Measurements from ENCODE around the gene HIPK4. TPM values are rescaled to one million over a fixed set of nuclear protein-coding genes. Genes with fewer than 3 reads are reported as not detected.

The HIPK4 gene
- total and polyA plus RNA-seq, 4 donors = 0.02 to 0.17 TPM; not detected in 2

DNA sequence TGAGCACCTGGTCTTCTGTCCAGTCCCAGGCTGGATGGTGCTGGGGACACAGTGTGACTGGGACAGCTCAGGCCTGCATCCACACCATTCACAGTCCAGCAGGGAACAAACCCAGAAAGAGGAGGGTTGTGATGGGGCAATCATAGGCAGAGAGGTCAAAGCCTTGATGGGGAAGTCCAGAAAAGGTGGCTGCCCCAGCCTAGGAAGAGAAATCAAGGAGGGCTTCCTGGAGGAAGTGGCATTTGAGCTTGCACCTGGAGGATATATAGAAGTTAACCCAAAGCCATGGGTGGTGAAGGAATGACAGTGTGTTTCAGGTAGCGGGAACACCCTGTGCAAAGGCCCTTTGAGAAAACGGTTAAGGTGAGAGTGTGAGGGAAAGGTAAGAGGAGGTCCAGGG lies 25.8 kb upstream of the HIPK4 start:
- no peaks in the 10 kb centered on the region for H3K9me3 ChIP-seq (ENCODE audit: control insufficient read depth in 4 of 4, low read length in 3 of 4)
- WGBS = 92% methylated on average over 2 of the region's 2 CpGs
- TF ChIP-seq NR2F2 (IDR thresholded peaks at IDR 0.05) (no peak), YY1 (IDR thresholded peaks at IDR 0.05) (no peak), TAF1 (conservative IDR thresholded peaks at IDR 0.05) (no peak), RXRA (IDR thresholded peaks at IDR 0.05) (no peak), EGR1 (IDR thresholded peaks at IDR 0.05; ENCODE audit: low read depth in 2 of 2) (no peak), FOXA1 (IDR thresholded peaks at IDR 0.05) (no peak), GABPA (IDR thresholded peaks at IDR 0.05 in 1 of 2, conservative IDR thresholded peaks at IDR 0.05 in 1 of 2) (no peak), SP1 (IDR thresholded peaks at IDR 0.05) (no peak), RAD21 (IDR thresholded peaks at IDR 0.05) (no peak)
- TF ChIP-seq, protein P1, sequence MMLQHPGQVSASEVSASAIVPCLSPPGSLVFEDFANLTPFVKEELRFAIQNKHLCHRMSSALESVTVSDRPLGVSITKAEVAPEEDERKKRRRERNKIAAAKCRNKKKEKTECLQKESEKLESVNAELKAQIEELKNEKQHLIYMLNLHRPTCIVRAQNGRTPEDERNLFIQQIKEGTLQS (IDR thresholded peaks at IDR 0.05) = no peak
- TF ChIP-seq, protein P2, sequence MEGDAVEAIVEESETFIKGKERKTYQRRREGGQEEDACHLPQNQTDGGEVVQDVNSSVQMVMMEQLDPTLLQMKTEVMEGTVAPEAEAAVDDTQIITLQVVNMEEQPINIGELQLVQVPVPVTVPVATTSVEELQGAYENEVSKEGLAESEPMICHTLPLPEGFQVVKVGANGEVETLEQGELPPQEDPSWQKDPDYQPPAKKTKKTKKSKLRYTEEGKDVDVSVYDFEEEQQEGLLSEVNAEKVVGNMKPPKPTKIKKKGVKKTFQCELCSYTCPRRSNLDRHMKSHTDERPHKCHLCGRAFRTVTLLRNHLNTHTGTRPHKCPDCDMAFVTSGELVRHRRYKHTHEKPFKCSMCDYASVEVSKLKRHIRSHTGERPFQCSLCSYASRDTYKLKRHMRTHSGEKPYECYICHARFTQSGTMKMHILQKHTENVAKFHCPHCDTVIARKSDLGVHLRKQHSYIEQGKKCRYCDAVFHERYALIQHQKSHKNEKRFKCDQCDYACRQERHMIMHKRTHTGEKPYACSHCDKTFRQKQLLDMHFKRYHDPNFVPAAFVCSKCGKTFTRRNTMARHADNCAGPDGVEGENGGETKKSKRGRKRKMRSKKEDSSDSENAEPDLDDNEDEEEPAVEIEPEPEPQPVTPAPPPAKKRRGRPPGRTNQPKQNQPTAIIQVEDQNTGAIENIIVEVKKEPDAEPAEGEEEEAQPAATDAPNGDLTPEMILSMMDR (IDR thresholded peaks at IDR 0.05; ENCODE audit: low read depth, low read length, missing input control) = no peak
- TF ChIP-seq, protein P3, sequence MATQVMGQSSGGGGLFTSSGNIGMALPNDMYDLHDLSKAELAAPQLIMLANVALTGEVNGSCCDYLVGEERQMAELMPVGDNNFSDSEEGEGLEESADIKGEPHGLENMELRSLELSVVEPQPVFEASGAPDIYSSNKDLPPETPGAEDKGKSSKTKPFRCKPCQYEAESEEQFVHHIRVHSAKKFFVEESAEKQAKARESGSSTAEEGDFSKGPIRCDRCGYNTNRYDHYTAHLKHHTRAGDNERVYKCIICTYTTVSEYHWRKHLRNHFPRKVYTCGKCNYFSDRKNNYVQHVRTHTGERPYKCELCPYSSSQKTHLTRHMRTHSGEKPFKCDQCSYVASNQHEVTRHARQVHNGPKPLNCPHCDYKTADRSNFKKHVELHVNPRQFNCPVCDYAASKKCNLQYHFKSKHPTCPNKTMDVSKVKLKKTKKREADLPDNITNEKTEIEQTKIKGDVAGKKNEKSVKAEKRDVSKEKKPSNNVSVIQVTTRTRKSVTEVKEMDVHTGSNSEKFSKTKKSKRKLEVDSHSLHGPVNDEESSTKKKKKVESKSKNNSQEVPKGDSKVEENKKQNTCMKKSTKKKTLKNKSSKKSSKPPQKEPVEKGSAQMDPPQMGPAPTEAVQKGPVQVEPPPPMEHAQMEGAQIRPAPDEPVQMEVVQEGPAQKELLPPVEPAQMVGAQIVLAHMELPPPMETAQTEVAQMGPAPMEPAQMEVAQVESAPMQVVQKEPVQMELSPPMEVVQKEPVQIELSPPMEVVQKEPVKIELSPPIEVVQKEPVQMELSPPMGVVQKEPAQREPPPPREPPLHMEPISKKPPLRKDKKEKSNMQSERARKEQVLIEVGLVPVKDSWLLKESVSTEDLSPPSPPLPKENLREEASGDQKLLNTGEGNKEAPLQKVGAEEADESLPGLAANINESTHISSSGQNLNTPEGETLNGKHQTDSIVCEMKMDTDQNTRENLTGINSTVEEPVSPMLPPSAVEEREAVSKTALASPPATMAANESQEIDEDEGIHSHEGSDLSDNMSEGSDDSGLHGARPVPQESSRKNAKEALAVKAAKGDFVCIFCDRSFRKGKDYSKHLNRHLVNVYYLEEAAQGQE (IDR thresholded peaks at IDR 0.05) = no peak
- no peaks in the 10 kb centered on the region for H3K36me3 ChIP-seq (ENCODE audit: control insufficient read depth in 4 of 4, insufficient read depth in 3 of 4, low read depth in 1 of 4, low read length in 3 of 4)
- H3K27me3 ChIP-seq (ENCODE audit: control insufficient read depth in 4 of 4, insufficient read depth in 4 of 4, low read length in 3 of 4) = no peaks in the 10 kb centered on the region
- no peak overlapping the region for H3K27ac ChIP-seq (ENCODE audit: low read depth in 1 of 2, low read length in 2 of 2)
- H3K9ac ChIP-seq (ENCODE audit: low read depth in 1 of 2, low read length in 2 of 2) = no peak overlapping the region
- H3K4me1 ChIP-seq (ENCODE audit: control insufficient read depth in 4 of 4, insufficient read depth in 4 of 4, low read length in 3 of 4) = peaks cover 0 to 1% (median 0%) of the 10 kb centered on the region in 4 donors
- no peak for DNase-seq (ENCODE audit: low spot score)
- H3K4me3 ChIP-seq (ENCODE audit: low read depth in 1 of 3, low read length in 3 of 3) = no peak overlapping the region

DNA sequence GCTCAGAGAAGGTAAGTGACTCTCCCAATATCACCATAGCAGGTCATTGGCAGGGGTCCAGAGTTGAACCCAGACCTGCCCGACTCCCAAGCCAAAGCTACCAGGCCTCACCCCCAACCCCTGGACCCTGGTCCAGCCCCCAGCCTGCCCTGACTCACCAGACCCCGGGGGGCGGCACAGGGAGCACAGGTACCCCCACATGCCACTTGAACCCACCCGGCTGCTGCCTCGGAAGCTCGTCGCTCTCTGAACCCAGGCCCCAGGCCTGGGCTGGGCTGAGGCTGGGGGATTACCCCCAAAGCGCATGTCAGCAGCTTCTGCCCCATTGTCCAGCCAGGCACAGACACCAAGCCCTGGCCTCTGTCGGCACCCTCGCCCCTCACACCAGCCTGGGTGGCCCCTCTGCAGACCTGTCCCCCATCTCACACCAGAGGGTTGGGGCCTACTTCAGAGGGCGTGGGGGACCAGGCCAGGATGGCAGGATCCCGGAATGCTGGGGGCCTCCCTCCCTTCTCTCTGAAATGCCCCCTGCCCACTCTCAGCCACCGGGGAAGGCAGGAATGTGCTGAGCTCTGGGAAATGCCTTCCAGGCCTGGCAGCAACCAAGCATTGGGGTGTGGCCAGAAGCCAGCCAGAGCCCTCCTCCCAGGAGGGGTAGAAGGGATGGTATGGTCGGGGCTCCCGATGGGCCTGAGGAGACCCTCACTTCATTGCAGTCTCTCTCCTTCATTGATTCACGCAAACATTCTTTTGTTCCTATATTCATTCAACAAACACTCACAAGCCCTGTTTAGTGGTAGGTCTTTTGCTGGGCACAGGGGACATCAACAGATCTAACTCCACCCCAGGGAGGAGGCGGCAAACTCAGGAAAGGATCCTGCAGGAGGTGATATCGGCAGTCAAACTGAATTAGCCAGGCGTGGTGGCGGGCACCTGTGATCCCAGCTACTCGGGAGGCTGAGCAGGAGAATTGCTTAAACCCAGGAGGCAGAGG lies 24.9 kb upstream of the HIPK4 start:
- no peak overlapping the region for H3K9ac ChIP-seq (ENCODE audit: low read depth in 1 of 2, low read length in 2 of 2)
- TF ChIP-seq RXRA (IDR thresholded peaks at IDR 0.05) (no peak), FOXA2 (IDR thresholded peaks at IDR 0.05) (no peak), YY1 (IDR thresholded peaks at IDR 0.05) (no peak), TAF1 (conservative IDR thresholded peaks at IDR 0.05) (no peak), SP1 (IDR thresholded peaks at IDR 0.05) (no peak), EGR1 (IDR thresholded peaks at IDR 0.05; ENCODE audit: low read depth in 2 of 2) (no peak), HNF4G (IDR thresholded peaks at IDR 0.05) (no peak)
- TF ChIP-seq, protein P3 (IDR thresholded peaks at IDR 0.05) = no peak
- TF ChIP-seq, protein P4, sequence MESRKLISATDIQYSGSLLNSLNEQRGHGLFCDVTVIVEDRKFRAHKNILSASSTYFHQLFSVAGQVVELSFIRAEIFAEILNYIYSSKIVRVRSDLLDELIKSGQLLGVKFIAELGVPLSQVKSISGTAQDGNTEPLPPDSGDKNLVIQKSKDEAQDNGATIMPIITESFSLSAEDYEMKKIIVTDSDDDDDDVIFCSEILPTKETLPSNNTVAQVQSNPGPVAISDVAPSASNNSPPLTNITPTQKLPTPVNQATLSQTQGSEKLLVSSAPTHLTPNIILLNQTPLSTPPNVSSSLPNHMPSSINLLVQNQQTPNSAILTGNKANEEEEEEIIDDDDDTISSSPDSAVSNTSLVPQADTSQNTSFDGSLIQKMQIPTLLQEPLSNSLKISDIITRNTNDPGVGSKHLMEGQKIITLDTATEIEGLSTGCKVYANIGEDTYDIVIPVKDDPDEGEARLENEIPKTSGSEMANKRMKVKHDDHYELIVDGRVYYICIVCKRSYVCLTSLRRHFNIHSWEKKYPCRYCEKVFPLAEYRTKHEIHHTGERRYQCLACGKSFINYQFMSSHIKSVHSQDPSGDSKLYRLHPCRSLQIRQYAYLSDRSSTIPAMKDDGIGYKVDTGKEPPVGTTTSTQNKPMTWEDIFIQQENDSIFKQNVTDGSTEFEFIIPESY (IDR thresholded peaks at IDR 0.05) = no peak
- TF ChIP-seq, protein P2 (IDR thresholded peaks at IDR 0.05; ENCODE audit: low read depth, low read length, missing input control) = no peak
- TF ChIP-seq, protein P1 (IDR thresholded peaks at IDR 0.05) = no peak
- H3K27me3 ChIP-seq (ENCODE audit: control insufficient read depth in 4 of 4, insufficient read depth in 4 of 4, low read length in 3 of 4) = no peaks in the 10 kb centered on the region
- 84% methylated on average over 21 of the region's 21 CpGs for WGBS
- H3K36me3 ChIP-seq (ENCODE audit: control insufficient read depth in 4 of 4, insufficient read depth in 3 of 4, low read depth in 1 of 4, low read length in 3 of 4) = no peaks in the 10 kb centered on the region
- H3K4me3 ChIP-seq (ENCODE audit: low read depth in 1 of 3, low read length in 3 of 3) = no peak overlapping the region
- no peak overlapping the region for H3K27ac ChIP-seq (ENCODE audit: low read depth in 1 of 2, low read length in 2 of 2)
- no peaks in the 10 kb centered on the region for H3K4me1 ChIP-seq (ENCODE audit: control insufficient read depth in 4 of 4, insufficient read depth in 4 of 4, low read length in 3 of 4)
- no peaks in the 10 kb centered on the region for H3K9me3 ChIP-seq (ENCODE audit: control insufficient read depth in 4 of 4, low read length in 3 of 4)
- DNase-seq (ENCODE audit: low spot score) = no peak

Measured in liver (tissue), 9 donors.